Measurements from ENCODE around the gene TMC5. TPM values are rescaled to one million over a fixed set of nuclear protein-coding genes. Genes with fewer than 3 reads are reported as not detected.

The TMC5 gene
- total and polyA plus RNA-seq, 2 of the 8 experiments (the other 6 are each of a cell fraction or from before 2014, with no cell fraction given), result 1.6 to 1.8 TPM

DNA sequence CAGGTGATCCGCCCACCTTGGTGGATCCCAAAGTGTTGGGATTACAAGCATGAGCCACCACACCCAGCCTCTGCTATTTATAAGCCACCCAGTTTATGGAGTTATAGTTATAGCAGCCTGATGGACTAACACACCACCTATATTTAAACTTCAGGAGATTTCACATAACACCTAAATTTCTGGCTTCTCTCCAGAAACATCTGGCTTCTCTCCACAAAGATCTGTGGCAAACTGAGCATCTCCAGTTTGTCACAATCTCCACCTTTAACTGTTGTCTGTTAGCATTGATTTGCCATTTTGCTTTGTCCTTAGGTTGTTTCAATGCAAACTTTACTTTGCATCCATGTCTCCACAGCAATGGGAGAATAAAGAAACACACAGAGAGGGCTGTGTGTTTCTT is 64.6 kb downstream of the TMC5 start:
- no peak for FAIRE-seq
- Histone ChIP-seq H2BK120ac (replicated peaks; ENCODE audit: low read depth, low read length) (no peak overlapping the region), H2BK15ac (ENCODE audit: low read length) (no peak overlapping the region), H3K27ac (ENCODE audit: low read depth, low read length) (no peak overlapping the region), H3K4me3 (ENCODE audit: extremely low read depth in 1 of 4, insufficient read depth in 2 of 4, low read depth in 3 of 4, low read length in 4 of 4) (no peak overlapping the region), H3K79me2 (ENCODE audit: control insufficient read depth in 1 of 2, insufficient read depth in 2 of 2, low read length in 2 of 2) (no peaks in the 10 kb centered on the region), H3K27me3 (replicated peaks in 1 of 4; ENCODE audit: control insufficient read depth in 3 of 4, extremely low read depth in 1 of 4, insufficient read depth in 3 of 4, low read length in 3 of 4) (no peaks in the 10 kb centered on the region), H3K36me3 (ENCODE audit: control insufficient read depth in 2 of 4, insufficient read depth in 4 of 4, low read length in 3 of 4) (no peaks in the 10 kb centered on the region), H3K23me2 (ENCODE audit: low read depth, low read length) (no peaks in the 10 kb centered on the region; the same call in 1 of the 2 replicates), H2BK12ac (ENCODE audit: low read depth, low read length) (no peak overlapping the region), H3K56ac (replicated peaks; ENCODE audit: insufficient read length, low read depth, low read length) (no peak overlapping the region), H2AK5ac (ENCODE audit: low read depth, low read length) (no peak overlapping the region), H3K4me1 (replicated peaks in 1 of 4; ENCODE audit: control insufficient read depth in 3 of 4, insufficient read depth in 4 of 4, low read length in 3 of 4) (no peaks in the 10 kb centered on the region), H3K4me2 (ENCODE audit: insufficient read depth in 1 of 2, low read depth in 2 of 2, low read length in 2 of 2) (no peak overlapping the region), H2BK5ac (ENCODE audit: low read depth, low read length) (no peak overlapping the region), H3K9me3 (ENCODE audit: insufficient read depth in 2 of 2, low read depth in 1 of 2, low read length in 1 of 2) (peaks cover 0 to 9% of the 10 kb centered on the region in 2 experiments; a peak in 2 of 4 replicates), H4K91ac (replicated peaks; ENCODE audit: insufficient read length, low read length) (no peak overlapping the region), H4K20me1 (replicated peaks in 1 of 2; ENCODE audit: control insufficient read depth in 1 of 2, insufficient read depth in 2 of 2, low read length in 2 of 2) (no peaks in the 10 kb centered on the region), H3K4ac (replicated peaks; ENCODE audit: insufficient read length, low read depth, low read length) (no peak overlapping the region), H3K23ac (ENCODE audit: insufficient read length) (no peak overlapping the region), H4K5ac (ENCODE audit: insufficient read length, low read depth, low read length) (no peak overlapping the region), H3K18ac (ENCODE audit: extremely low read depth, low read length) (no peak overlapping the region), H4K8ac (ENCODE audit: extremely low read depth, insufficient read depth, low read length) (no peak overlapping the region), H2AFZ (ENCODE audit: low read length) (no peak overlapping the region), H3K9ac (replicated peaks in 1 of 4; ENCODE audit: extremely low read depth in 1 of 4, low read depth in 3 of 4, low read length in 3 of 4) (no peak overlapping the region), H3K14ac (ENCODE audit: insufficient read length) (no peak overlapping the region), H2BK20ac (ENCODE audit: low read length) (no peak overlapping the region), H3K79me1 (ENCODE audit: low read depth, low read length) (no peaks in the 10 kb centered on the region)
- ChIA-PET CTCF (ENCODE audit: partially characterized antibody) (interaction anchor here (1.2 to 1.5 kb wide), 2 partner anchors 20 to 71 kb away, joined by 3 to 5 read pairs; no protein-coding TSS in a partner anchor), POLR2A (ENCODE audit: partially characterized antibody) (no interaction called here)
- no peak for TF ChIP-seq HDAC2 (IDR thresholded peaks at IDR 0.05; ENCODE audit: borderline replicate concordance in 1 of 2, low read depth in 2 of 2, low read length in 2 of 2)
- TF ChIP-seq MAFK (IDR thresholded peaks at IDR 0.05; ENCODE audit: low read depth, low read length), result no peak
- TF ChIP-seq, protein P1, sequence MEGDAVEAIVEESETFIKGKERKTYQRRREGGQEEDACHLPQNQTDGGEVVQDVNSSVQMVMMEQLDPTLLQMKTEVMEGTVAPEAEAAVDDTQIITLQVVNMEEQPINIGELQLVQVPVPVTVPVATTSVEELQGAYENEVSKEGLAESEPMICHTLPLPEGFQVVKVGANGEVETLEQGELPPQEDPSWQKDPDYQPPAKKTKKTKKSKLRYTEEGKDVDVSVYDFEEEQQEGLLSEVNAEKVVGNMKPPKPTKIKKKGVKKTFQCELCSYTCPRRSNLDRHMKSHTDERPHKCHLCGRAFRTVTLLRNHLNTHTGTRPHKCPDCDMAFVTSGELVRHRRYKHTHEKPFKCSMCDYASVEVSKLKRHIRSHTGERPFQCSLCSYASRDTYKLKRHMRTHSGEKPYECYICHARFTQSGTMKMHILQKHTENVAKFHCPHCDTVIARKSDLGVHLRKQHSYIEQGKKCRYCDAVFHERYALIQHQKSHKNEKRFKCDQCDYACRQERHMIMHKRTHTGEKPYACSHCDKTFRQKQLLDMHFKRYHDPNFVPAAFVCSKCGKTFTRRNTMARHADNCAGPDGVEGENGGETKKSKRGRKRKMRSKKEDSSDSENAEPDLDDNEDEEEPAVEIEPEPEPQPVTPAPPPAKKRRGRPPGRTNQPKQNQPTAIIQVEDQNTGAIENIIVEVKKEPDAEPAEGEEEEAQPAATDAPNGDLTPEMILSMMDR (IDR thresholded peaks at IDR 0.05; ENCODE audit: control extremely low read depth in 1 of 3, insufficient read depth in 1 of 3, low read depth in 1 of 3, low read length in 3 of 3), result no peak
- TF ChIP-seq SIRT6 (IDR thresholded peaks at IDR 0.05; ENCODE audit: low read length), result no peak
- no peak for TF ChIP-seq NRF1 (IDR thresholded peaks at IDR 0.05; ENCODE audit: low read depth, low read length)
- TF ChIP-seq CBX5 (IDR thresholded peaks at IDR 0.05; ENCODE audit: low read depth, low read length), result no peak
- TF ChIP-seq KDM4A (IDR thresholded peaks at IDR 0.05; ENCODE audit: low read depth, low read length, severe bottlenecking), result no peak
- TF ChIP-seq SIX5 (IDR thresholded peaks at IDR 0.05; ENCODE audit: low read depth, low read length), result no peak
- 92% methylated on average over 1 of the region's 1 CpG; no CpG with 5 or more reads in 1 of the 2 experiments for WGBS, 2 experiments (ENCODE audit: extremely low coverage in 1 of 2, insufficient coverage in 1 of 2, insufficient read length in 1 of 2, insufficient replicate concordance in 2 of 2, low coverage in 1 of 2, low lambda C conversion rate in 2 of 2, missing lambda C conversion rate in 1 of 2)
- DNase-seq (ENCODE audit: low read depth in 1 of 2, low spot score in 2 of 2), result no peak
